B cell (primary cell): ENCODE results near the gene FDXACB1. TPM values are rescaled to one million over a fixed set of nuclear protein-coding genes. Genes with fewer than 3 reads are reported as not detected.

Experiments used
- ATAC-seq: fragments of 200-7000 bp; cut with Tn5 transposase; one replicate; pipeline ENCODE4 v1.10.0; 2021; ENCODE audit warnings: low read depth, mild to moderate bottlenecking, moderate number of reproducible peaks, moderate library complexity
- CTCF ChIA-PET: fragments of 350-600 bp; sonication (Branson Sonifier 250); formaldehyde crosslinking; loops from one replicate; lab custom pipeline; 2021; ENCODE audit warnings: antibody characterized with exemption, inconsistent platforms; lab: Charles Lee
- POLR2A ChIA-PET: fragments of 350-600 bp; sonication (Branson Sonifier 250); formaldehyde crosslinking; loops from one replicate; lab custom pipeline; 2021; ENCODE audit warnings: antibody characterized with exemption; lab: Charles Lee
- DNase-seq: peaks from one replicate; pipeline ENCODE4 v3.0.0; 2013
- H2AFZ ChIP-seq: 2 replicates; pipeline ENCODE4 v1.6.1; 2012; ENCODE audit warnings: mild to moderate bottlenecking, low read depth, low read length; ENCODE audit not compliant: insufficient read depth, poor library complexity, severe bottlenecking
- H3K27ac ChIP-seq, 2 donors: 1 replicate in 1 of 2; 2 replicates in 1 of 2; pipeline ENCODE4 v1.5.1; 2012 to 2013; ENCODE audit warnings: low read length in 2 of 2, mild to moderate bottlenecking in 2 of 2, moderate library complexity in 1 of 2
- H3K27me3 ChIP-seq, 4 experiments: fragments of 200-600 bp in 1 of 4; sonication (generic) in 1 of 4; replicated peaks in 1 of 4; 1 replicate in 2 of 4; 2 replicates in 2 of 4; pipeline versions ENCODE4 v1.6.1 to v1.7.0; 2013 to 2016; ENCODE audit warnings: low read length in 3 of 4, mild to moderate bottlenecking in 2 of 4, mixed read lengths in 1 of 4, moderate library complexity in 1 of 4; ENCODE audit not compliant: insufficient read depth in 4 of 4, control insufficient read depth in 3 of 4; ENCODE audit errors: control extremely low read depth in 1 of 4
- H3K36me3 ChIP-seq, 2 experiments: replicated peaks in 1 of 2; 1 replicate in 1 of 2; 2 replicates in 1 of 2; pipeline versions ENCODE4 v1.6.1 to v1.7.1; 2013; ENCODE audit warnings: low read length in 1 of 2; ENCODE audit not compliant: insufficient read depth in 2 of 2, control insufficient read depth in 1 of 2; ENCODE audit errors: control extremely low read depth in 1 of 2, extremely low read depth in 1 of 2
- H3K4me1 ChIP-seq, 2 donors: fragments of 200-600 bp in 1 of 2; sonication (generic) in 1 of 2; 1 replicate in 1 of 2; 2 replicates in 1 of 2; pipeline versions ENCODE4 v1.5.1 to v1.6.1; 2013 to 2017; ENCODE audit warnings: low read length in 2 of 2; ENCODE audit not compliant: control insufficient read depth in 2 of 2, insufficient read depth in 2 of 2
- H3K4me2 ChIP-seq: replicated peaks from 2 replicates; pipeline ENCODE3; 2012; ENCODE audit warnings: mild to moderate bottlenecking, low read depth, low read length; ENCODE audit not compliant: poor library complexity, severe bottlenecking
- H3K4me3 ChIP-seq, 5 experiments: fragments of 200-600 bp in 1 of 5; sonication (generic) in 1 of 5; 1 replicate in 3 of 5; 2 replicates in 2 of 5; pipeline versions ENCODE4 v1.5.1 to v1.7.0; 2011 to 2016; ENCODE audit warnings: low read length in 4 of 5, mild to moderate bottlenecking in 4 of 5, low read depth in 2 of 5, control low read depth in 1 of 5, moderate library complexity in 1 of 5; ENCODE audit not compliant: insufficient read depth in 1 of 5; ENCODE audit errors: control extremely low read depth in 1 of 5, extremely low read depth in 1 of 5
- H3K79me2 ChIP-seq: fragments of 200-600 bp; sonication (generic); one replicate; pipeline ENCODE4 v1.6.0; 2016; ENCODE audit warnings: low read length; ENCODE audit not compliant: control insufficient read depth, insufficient read depth
- H3K9ac ChIP-seq: fragments of 200-600 bp; sonication (generic); 2 replicates; pipeline ENCODE4 v1.6.1; 2017; ENCODE audit warnings: mild to moderate bottlenecking, low read length, moderate library complexity
- H3K9me3 ChIP-seq, 3 donors: one replicate each; pipeline versions ENCODE4 v1.6.1 to v1.7.1; 2013; ENCODE audit warnings: low read length in 2 of 3; ENCODE audit not compliant: control insufficient read depth in 2 of 3, insufficient read depth in 1 of 3; ENCODE audit errors: control extremely low read depth in 1 of 3
- H4K20me1 ChIP-seq: 2 replicates; pipeline ENCODE4 v1.6.0; 2012; ENCODE audit warnings: mild to moderate bottlenecking, low read length; ENCODE audit not compliant: insufficient read depth, control insufficient read depth, poor library complexity, severe bottlenecking
- H3K27ac Mint-ChIP-seq: one replicate; pipeline ENCODE4 v1.8.0; 2021; ENCODE audit warnings: mixed read lengths
- H3K27me3 Mint-ChIP-seq: one replicate; pipeline ENCODE4 v1.8.0; 2021; ENCODE audit warnings: mixed read lengths
- H3K4me1 Mint-ChIP-seq: one replicate; pipeline ENCODE4 v1.8.0; 2021; ENCODE audit warnings: mixed read lengths
- H3K4me3 Mint-ChIP-seq: one replicate; pipeline ENCODE4 v1.8.0; 2021; ENCODE audit warnings: mixed read lengths
- H3K9me3 Mint-ChIP-seq: one replicate; pipeline ENCODE4 v1.8.0; 2022; ENCODE audit warnings: mixed read lengths; ENCODE audit not compliant: insufficient read depth
- EZH2 ChIP-seq: IDR thresholded peaks from 2 replicates; pipeline ENCODE4 v1.6.1; 2012; ENCODE audit warnings: borderline replicate concordance, low read depth, mild to moderate bottlenecking, moderate library complexity, low read length; ENCODE audit not compliant: insufficient read depth, poor library complexity, severe bottlenecking
- WGBS: methylation state at CpG from one replicate; pipeline ENCODE4 v1.1.5; 2013; ENCODE audit warnings: missing lambda C conversion rate; ENCODE audit not compliant: insufficient coverage; 5-methylcytosine and 5-hydroxymethylcytosine counted together
- intact Hi-C: fragments of 100-400 bp; cut with micrococcal nuclease; formaldehyde crosslinking; loops from one replicate; pipeline ENCODE4 v1.10.0; 2022
- polyA plus RNA-seq: library from polyadenylated mRNA; depleted of rRNA; stranded (reverse); fragments of >200 nt; gene quantifications from 2 replicates; pipeline ENCODE4 v1.2.3, GENCODE V29; 2012
- total RNA-seq, 2 donors: library from RNA; stranded (reverse); fragments of 120-200 nt in 1 of 2; gene quantifications; 1 replicate in 1 of 2; 2 replicates in 1 of 2; pipeline versions ENCODE4 v1.2.3 to v1.2.4, GENCODE V29; 2013 to 2022
- TF ChIP-seq, protein P1 (sequence below): fragments of 200-600 bp; IDR thresholded peaks from one replicate; pipeline ENCODE4 v1.8.0; 2022; ENCODE audit warnings: antibody characterized with exemption, mild to moderate bottlenecking

Gene FDXACB1
- total and polyA plus RNA-seq, 2 donors (not counting 1 experiment from before 2014, with no cell fraction given) = 3.1 to 4.0 TPM

DNA sequence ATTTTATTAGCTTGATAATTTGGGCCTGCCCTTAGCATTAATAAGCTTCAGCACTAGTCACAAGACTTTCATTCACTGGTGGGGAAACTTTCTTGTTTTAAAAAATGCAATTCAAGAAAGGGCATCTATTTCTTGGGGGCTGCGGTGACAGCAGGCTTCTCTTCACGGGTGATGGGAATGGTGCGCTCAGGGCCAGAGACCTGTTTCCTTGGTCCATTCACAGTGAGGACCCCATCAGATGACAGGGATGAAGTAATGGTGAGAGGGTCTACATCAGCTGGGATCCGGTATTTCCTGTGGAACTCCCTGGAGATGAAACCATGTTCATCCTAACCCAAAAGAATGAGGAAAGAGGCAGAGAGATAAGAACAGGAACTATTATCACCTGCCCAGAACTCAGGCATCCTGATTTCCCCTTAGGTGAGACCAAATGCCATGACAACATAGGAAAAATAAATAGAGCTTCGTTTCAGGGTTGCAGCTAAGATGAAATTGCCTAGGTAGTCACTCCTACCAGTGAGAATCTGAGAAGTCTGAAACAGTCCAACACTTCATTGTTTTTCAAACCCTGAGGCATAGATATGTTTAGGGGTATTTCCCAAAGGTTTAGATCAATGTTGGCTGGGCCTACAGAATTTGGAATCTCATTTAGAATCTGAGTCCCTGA lies 29.8 kb upstream of the FDXACB1 start:
- Mint-ChIP-seq H3K4me1 (no peaks in the 10 kb centered on the region), H3K27me3 (peaks cover 41% of the 10 kb centered on the region), H3K27ac (no peak overlapping the region), H3K4me3 (no peak overlapping the region), H3K9me3 (no peaks in the 10 kb centered on the region)
- no peak overlapping the region for H3K27ac ChIP-seq
- H3K27me3 ChIP-seq = peaks cover 0 to 29% (median 11%) of the 10 kb centered on the region in 4 experiments
- intact Hi-C loops = no loop called here
- TF ChIP-seq, protein P1, sequence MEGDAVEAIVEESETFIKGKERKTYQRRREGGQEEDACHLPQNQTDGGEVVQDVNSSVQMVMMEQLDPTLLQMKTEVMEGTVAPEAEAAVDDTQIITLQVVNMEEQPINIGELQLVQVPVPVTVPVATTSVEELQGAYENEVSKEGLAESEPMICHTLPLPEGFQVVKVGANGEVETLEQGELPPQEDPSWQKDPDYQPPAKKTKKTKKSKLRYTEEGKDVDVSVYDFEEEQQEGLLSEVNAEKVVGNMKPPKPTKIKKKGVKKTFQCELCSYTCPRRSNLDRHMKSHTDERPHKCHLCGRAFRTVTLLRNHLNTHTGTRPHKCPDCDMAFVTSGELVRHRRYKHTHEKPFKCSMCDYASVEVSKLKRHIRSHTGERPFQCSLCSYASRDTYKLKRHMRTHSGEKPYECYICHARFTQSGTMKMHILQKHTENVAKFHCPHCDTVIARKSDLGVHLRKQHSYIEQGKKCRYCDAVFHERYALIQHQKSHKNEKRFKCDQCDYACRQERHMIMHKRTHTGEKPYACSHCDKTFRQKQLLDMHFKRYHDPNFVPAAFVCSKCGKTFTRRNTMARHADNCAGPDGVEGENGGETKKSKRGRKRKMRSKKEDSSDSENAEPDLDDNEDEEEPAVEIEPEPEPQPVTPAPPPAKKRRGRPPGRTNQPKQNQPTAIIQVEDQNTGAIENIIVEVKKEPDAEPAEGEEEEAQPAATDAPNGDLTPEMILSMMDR = no peak
- TF ChIP-seq EZH2 = no peak
- H4K20me1 ChIP-seq = no peaks in the 10 kb centered on the region
- CTCF ChIA-PET = interaction anchor here (1.3 kb wide), 1 partner anchor 23 kb away, joined by 3 read pairs; no protein-coding TSS in a partner anchor
- H3K9me3 ChIP-seq = peaks cover 0 to 4% (median 0%) of the 10 kb centered on the region in 3 donors
- H3K4me2 ChIP-seq = no peak overlapping the region
- ATAC-seq (no peak), DNase-seq (no peak)
- H3K79me2 ChIP-seq = no peaks in the 10 kb centered on the region
- H3K4me3 ChIP-seq = no peak overlapping the region
- H3K4me1 ChIP-seq = no peaks in the 10 kb centered on the region
- 92% methylated on average over 3 of the region's 5 CpGs for WGBS
- no peaks in the 10 kb centered on the region for H3K36me3 ChIP-seq
- POLR2A ChIA-PET = no interaction called here
- no peak overlapping the region for H2AFZ ChIP-seq
- H3K9ac ChIP-seq = no peak overlapping the region

DNA sequence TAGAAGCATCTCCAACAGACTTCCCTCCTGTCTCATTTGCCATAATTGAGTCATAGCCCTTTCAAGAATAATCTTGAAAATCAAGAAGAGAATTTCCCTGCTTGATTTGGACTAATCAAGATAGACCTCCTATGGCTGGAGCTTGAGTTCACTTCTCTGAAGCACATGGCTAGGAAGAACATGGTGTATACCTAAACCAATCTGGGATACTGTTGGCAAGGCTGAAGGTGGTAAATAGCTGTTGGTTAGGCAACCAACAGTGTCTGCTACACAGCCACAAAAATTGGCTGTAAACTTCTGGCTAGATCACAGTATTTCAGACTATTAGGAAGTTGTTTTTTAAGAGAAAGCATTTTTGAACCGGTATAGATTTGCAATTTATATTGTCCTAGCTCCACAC lies 27.7 kb upstream of the FDXACB1 start:
- H3K4me1 ChIP-seq = no peaks in the 10 kb centered on the region
- H2AFZ ChIP-seq = no peak overlapping the region
- ATAC-seq = no peak

More for the DNA sequence above, 27.7 kb upstream of the FDXACB1 start:
- DNase-seq = no peak
- POLR2A ChIA-PET = no interaction called here
- H3K9me3 ChIP-seq = peaks cover 0 to 4% (median 0%) of the 10 kb centered on the region in 3 donors
- intact Hi-C loops = no loop called here
- TF ChIP-seq, protein P1 = no peak
- TF ChIP-seq EZH2 = no peak
- Mint-ChIP-seq H3K27me3 (peaks cover 38% of the 10 kb centered on the region), H3K27ac (no peak overlapping the region), H3K4me1 (no peaks in the 10 kb centered on the region), H3K9me3 (no peaks in the 10 kb centered on the region), H3K4me3 (no peak overlapping the region)
- CTCF ChIA-PET = no interaction called here
- WGBS = no CpG with 5 or more reads among the region's 1 CpG
- H3K79me2 ChIP-seq = no peaks in the 10 kb centered on the region
- peaks cover 0 to 19% (median 3%) of the 10 kb centered on the region in 4 experiments for H3K27me3 ChIP-seq
- H3K9ac ChIP-seq = no peak overlapping the region
- no peak overlapping the region for H3K27ac ChIP-seq
- H3K4me2 ChIP-seq = no peak overlapping the region
- no peaks in the 10 kb centered on the region for H3K36me3 ChIP-seq
- no peaks in the 10 kb centered on the region for H4K20me1 ChIP-seq
- H3K4me3 ChIP-seq = no peak overlapping the region
